ENCODE results near the gene DNAJC5G. TPM values are rescaled to one million over a fixed set of nuclear protein-coding genes. Genes with fewer than 3 reads are reported as not detected.

Gene DNAJC5G
- total and polyA plus RNA-seq, 2 of the 13 experiments (the other 11 are each of a cell fraction or from before 2014, with no cell fraction given), result 0.05 TPM; not detected in 1

GRCh38 chr2:27322766-27323595 is 47.7 kb downstream of the DNAJC5G start, which contains the start of gene MPV17 (continued):
- TF ChIP-seq AKNA (CRISPR knock-in tag; IDR thresholded peaks at IDR 0.05; ENCODE audit: borderline replicate concordance), result no peak
- TF ChIP-seq ZNF563 (CRISPR knock-in tag; IDR thresholded peaks at IDR 0.05), result peak; percentile 75
- TF ChIP-seq ZNF556 (CRISPR knock-in tag; IDR thresholded peaks at IDR 0.05; ENCODE audit: borderline replicate concordance), result 0 out of 2 replicates have a peak, but pooled peaks have one; percentile 44
- peak; percentile 78; the same call in 1 of the 2 replicates for TF ChIP-seq ISX (CRISPR knock-in tag; conservative IDR thresholded peaks at IDR 0.05)
- no peak for TF ChIP-seq SMC3 (IDR thresholded peaks at IDR 0.05; ENCODE audit: low read length)
- TF ChIP-seq ZNF7 (CRISPR knock-in tag; IDR thresholded peaks at IDR 0.05), result no peak; the same call in 1 of the 2 replicates
- TF ChIP-seq ZNF44 (CRISPR knock-in tag; IDR thresholded peaks at IDR 0.05), result no peak; the same call in 1 of the 2 replicates
- TF ChIP-seq ZNF251 (CRISPR knock-in tag; IDR thresholded peaks at IDR 0.05), result no peak
- TF ChIP-seq AKAP8 (CRISPR knock-in tag; IDR thresholded peaks at IDR 0.05), result no peak
- TF ChIP-seq ZNF24 (IDR thresholded peaks at IDR 0.05), result no peak
- peak; percentile 67; the same call in 1 of the 2 replicates for TF ChIP-seq GMEB2 (CRISPR knock-in tag; IDR thresholded peaks at IDR 0.05; ENCODE audit: low read depth)
- no peak for TF ChIP-seq HNRNPK (IDR thresholded peaks at IDR 0.05; ENCODE audit: low read depth, low read length, poor library complexity, severe bottlenecking)
- no peak for TF ChIP-seq ZNF770 (CRISPR knock-in tag; IDR thresholded peaks at IDR 0.05)
- TF ChIP-seq ZMYM2 (CRISPR knock-in tag; IDR thresholded peaks at IDR 0.05), result no peak
- peak; percentile 64 for TF ChIP-seq FOXO1 (CRISPR knock-in tag; IDR thresholded peaks at IDR 0.05)
- no peak for TF ChIP-seq SKIL (CRISPR knock-in tag; IDR thresholded peaks at IDR 0.05; ENCODE audit: borderline replicate concordance)
- TF ChIP-seq ZNF10 (CRISPR knock-in tag; IDR thresholded peaks at IDR 0.05; ENCODE audit: borderline replicate concordance, low read depth), result no peak
- peak; percentile 95 for TF ChIP-seq RAD51 (IDR thresholded peaks at IDR 0.05; ENCODE audit: borderline replicate concordance)
